ENCODE data around the gene NOL3. TPM values are rescaled to one million over a fixed set of nuclear protein-coding genes. Genes with fewer than 3 reads are reported as not detected.

NOL3 gene
- total and polyA plus RNA-seq, 2 of the 13 experiments (the other 11 are each of a cell fraction or from before 2014, with no cell fraction given): 5.7 to 20.5 TPM

DNA sequence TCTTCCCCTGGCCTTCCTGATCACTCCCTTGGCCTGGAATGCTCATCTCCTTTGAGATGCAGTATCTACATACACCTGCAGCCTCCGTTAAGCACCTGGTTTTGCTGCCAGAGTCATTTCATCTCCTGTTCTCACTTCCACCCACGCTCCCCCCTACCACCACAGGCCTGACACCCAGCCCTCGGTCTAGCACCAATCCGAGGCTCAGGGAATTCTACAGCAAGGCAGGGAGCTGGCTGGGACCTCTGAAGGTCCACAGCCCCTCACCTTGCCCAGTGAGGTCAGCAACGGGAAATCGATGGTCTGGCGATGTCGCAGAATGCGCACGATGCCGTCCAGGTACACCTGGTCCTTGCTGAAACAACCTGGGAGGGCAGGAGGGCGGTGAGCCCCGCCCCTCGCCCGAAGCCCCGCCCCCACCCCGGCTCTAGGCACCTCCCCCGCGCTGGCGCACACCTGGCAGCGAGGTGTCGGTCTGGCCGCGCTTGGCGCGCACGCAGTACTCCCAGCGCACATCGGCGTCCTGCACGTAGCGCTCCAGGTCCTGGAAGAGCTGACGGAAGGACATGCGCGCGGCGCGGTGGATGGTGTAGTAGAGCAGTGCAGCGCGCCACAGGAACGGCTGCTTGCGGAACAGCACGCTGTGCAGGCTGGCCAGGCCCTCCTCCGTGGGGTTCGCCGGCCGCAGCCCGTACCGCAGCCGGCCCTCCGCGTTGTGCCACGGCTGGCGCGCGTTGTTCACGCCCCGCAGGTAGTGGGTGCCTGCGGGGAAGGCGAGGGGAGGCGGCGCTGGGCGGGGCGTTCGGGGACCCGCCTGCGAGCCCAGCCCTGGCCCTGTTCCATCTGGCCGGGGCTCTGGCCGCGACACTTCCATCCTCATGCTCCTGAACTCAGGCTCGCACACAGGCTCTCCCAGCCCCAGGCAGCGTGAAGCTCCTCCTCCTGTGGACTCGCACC, 7.7 kb downstream of the NOL3 start (continued):
- TF ChIP-seq, protein P1, sequence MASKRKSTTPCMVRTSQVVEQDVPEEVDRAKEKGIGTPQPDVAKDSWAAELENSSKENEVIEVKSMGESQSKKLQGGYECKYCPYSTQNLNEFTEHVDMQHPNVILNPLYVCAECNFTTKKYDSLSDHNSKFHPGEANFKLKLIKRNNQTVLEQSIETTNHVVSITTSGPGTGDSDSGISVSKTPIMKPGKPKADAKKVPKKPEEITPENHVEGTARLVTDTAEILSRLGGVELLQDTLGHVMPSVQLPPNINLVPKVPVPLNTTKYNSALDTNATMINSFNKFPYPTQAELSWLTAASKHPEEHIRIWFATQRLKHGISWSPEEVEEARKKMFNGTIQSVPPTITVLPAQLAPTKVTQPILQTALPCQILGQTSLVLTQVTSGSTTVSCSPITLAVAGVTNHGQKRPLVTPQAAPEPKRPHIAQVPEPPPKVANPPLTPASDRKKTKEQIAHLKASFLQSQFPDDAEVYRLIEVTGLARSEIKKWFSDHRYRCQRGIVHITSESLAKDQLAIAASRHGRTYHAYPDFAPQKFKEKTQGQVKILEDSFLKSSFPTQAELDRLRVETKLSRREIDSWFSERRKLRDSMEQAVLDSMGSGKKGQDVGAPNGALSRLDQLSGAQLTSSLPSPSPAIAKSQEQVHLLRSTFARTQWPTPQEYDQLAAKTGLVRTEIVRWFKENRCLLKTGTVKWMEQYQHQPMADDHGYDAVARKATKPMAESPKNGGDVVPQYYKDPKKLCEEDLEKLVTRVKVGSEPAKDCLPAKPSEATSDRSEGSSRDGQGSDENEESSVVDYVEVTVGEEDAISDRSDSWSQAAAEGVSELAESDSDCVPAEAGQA (IDR thresholded peaks at IDR 0.05; ENCODE audit: low read depth): peak; percentile 76; the same call in 1 of the 2 replicates
- TF ChIP-seq, protein P1 (CRISPR knock-in tag; IDR thresholded peaks at IDR 0.05; ENCODE audit: borderline replicate concordance): no peak
- TF ChIP-seq EP300 (IDR thresholded peaks at IDR 0.05; ENCODE audit: low read depth in 2 of 2, low read length in 2 of 2) (no peak), EP300 (CRISPR knock-in tag; IDR thresholded peaks at IDR 0.05; ENCODE audit: borderline replicate concordance) (no peak), ZNF446 (CRISPR knock-in tag; IDR thresholded peaks at IDR 0.05) (no peak), EZH2 (conservative IDR thresholded peaks at IDR 0.05; ENCODE audit: low read depth, low read length) (no peak), ZNF251 (CRISPR knock-in tag; IDR thresholded peaks at IDR 0.05) (no peak), PHF8 (CRISPR knock-in tag; IDR thresholded peaks at IDR 0.05) (peak; percentile 39; the same call in 1 of the 2 replicates), ZNF557 (CRISPR knock-in tag; IDR thresholded peaks at IDR 0.05) (no peak), ZFP37 (CRISPR knock-in tag; IDR thresholded peaks at IDR 0.05; ENCODE audit: borderline replicate concordance) (no peak), POLR2G (IDR thresholded peaks at IDR 0.05; ENCODE audit: low read depth, low read length) (peak; percentile 59), NFATC3 (CRISPR knock-in tag; IDR thresholded peaks at IDR 0.05) (no peak)
- TF ChIP-seq, protein P2, sequence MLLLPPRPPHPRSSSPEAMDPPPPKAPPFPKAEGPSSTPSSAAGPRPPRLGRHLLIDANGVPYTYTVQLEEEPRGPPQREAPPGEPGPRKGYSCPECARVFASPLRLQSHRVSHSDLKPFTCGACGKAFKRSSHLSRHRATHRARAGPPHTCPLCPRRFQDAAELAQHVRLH (CRISPR knock-in tag; IDR thresholded peaks at IDR 0.05; ENCODE audit: borderline replicate concordance, low read depth): peak; percentile 44; the same call in 1 of the 2 replicates
- TF ChIP-seq, protein P3, sequence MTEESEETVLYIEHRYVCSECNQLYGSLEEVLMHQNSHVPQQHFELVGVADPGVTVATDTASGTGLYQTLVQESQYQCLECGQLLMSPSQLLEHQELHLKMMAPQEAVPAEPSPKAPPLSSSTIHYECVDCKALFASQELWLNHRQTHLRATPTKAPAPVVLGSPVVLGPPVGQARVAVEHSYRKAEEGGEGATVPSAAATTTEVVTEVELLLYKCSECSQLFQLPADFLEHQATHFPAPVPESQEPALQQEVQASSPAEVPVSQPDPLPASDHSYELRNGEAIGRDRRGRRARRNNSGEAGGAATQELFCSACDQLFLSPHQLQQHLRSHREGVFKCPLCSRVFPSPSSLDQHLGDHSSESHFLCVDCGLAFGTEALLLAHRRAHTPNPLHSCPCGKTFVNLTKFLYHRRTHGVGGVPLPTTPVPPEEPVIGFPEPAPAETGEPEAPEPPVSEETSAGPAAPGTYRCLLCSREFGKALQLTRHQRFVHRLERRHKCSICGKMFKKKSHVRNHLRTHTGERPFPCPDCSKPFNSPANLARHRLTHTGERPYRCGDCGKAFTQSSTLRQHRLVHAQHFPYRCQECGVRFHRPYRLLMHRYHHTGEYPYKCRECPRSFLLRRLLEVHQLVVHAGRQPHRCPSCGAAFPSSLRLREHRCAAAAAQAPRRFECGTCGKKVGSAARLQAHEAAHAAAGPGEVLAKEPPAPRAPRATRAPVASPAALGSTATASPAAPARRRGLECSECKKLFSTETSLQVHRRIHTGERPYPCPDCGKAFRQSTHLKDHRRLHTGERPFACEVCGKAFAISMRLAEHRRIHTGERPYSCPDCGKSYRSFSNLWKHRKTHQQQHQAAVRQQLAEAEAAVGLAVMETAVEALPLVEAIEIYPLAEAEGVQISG (CRISPR knock-in tag; IDR thresholded peaks at IDR 0.05): 0 out of 2 replicates have a peak, but pooled peaks have one; percentile 61
- TF ChIP-seq, protein P4, sequence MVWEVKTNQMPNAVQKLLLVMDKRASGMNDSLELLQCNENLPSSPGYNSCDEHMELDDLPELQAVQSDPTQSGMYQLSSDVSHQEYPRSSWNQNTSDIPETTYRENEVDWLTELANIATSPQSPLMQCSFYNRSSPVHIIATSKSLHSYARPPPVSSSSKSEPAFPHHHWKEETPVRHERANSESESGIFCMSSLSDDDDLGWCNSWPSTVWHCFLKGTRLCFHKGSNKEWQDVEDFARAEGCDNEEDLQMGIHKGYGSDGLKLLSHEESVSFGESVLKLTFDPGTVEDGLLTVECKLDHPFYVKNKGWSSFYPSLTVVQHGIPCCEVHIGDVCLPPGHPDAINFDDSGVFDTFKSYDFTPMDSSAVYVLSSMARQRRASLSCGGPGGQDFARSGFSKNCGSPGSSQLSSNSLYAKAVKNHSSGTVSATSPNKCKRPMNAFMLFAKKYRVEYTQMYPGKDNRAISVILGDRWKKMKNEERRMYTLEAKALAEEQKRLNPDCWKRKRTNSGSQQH (CRISPR knock-in tag; IDR thresholded peaks at IDR 0.05; ENCODE audit: low read depth): peak; percentile 85
- TF ChIP-seq, protein P5, sequence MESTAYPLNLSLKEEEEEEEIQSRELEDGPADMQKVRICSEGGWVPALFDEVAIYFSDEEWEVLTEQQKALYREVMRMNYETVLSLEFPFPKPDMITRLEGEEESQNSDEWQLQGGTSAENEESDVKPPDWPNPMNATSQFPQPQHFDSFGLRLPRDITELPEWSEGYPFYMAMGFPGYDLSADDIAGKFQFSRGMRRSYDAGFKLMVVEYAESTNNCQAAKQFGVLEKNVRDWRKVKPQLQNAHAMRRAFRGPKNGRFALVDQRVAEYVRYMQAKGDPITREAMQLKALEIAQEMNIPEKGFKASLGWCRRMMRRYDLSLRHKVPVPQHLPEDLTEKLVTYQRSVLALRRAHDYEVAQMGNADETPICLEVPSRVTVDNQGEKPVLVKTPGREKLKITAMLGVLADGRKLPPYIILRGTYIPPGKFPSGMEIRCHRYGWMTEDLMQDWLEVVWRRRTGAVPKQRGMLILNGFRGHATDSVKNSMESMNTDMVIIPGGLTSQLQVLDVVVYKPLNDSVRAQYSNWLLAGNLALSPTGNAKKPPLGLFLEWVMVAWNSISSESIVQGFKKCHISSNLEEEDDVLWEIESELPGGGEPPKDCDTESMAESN (CRISPR knock-in tag; conservative IDR thresholded peaks at IDR 0.05): peak; percentile 55
